ENCODE measurements around the gene PCDHB9.
"Not testable (repeated sequence)": the region's sequence is repeated elsewhere in the genome, so short reads cannot be mapped to it uniquely, and the experiment has no call there.

GRCh38 chr5:141179876-141180275 lies 7.1 kb upstream of the PCDHB9 start:
- TF ChIP-seq CTCF (IDR thresholded peaks at IDR 0.05; ENCODE audit: borderline replicate concordance, extremely low read depth, low read length, poor library complexity, severe bottlenecking); EZH2 (IDR thresholded peaks at IDR 0.05; ENCODE audit: borderline replicate concordance, low read depth, low read length, severe bottlenecking): not testable (repeated sequence)

All from DND-41 (cell line).